Measurements from ENCODE around the gene CRTC1. TPM values are rescaled to one million over a fixed set of nuclear protein-coding genes. Genes with fewer than 3 reads are reported as not detected.

CRTC1 gene
- 0.97 and 1.1 TPM in 2 replicates for total RNA-seq

GRCh38 chr19:18683109-18683957, at the start of gene CRTC1:
Gene CRTC1 (plus strand): TSS chr19:18683680. CDS start chr19:18683703, 23 bp downstream.

GRCh38 chr19:18636969-18637629, 46.4 kb upstream of the CRTC1 start, which contains the start of gene KLHL26:
Gene KLHL26 (plus strand): TSS chr19:18637028. CDS start chr19:18637055, 27 bp downstream.

GRCh38 chr19:18790566-18791314, 107.3 kb downstream of the CRTC1 start, which contains the start of gene COMP:
Gene COMP (minus strand): TSS chr19:18791305. CDS start chr19:18791269, 36 bp downstream.

GRCh38 chr19:18831524-18832305, 148.2 kb downstream of the CRTC1 start, which contains the start of gene UPF1:
Gene UPF1 (plus strand): TSS chr19:18831959. CDS start chr19:18832210, 251 bp downstream.

Other genes with a start within 250 kb of the CRTC1 start
- gene ISYNA1, start 245.5 kb upstream of the CRTC1 start, total RNA-seq: 24.6 and 37.7 TPM in 2 replicates
- 10.2 and 10.4 TPM in 2 replicates for gene ELL, start 161.6 kb upstream of the CRTC1 start, total RNA-seq
- 136 and 184 TPM in 2 replicates for gene FKBP8, start 140.1 kb upstream of the CRTC1 start, total RNA-seq
- 55.3 and 71.5 TPM in 2 replicates for gene KXD1, start 125.8 kb upstream of the CRTC1 start, total RNA-seq
- gene UBA52, start 111.8 kb upstream of the CRTC1 start, total RNA-seq: 460 and 873 TPM in 2 replicates
- 79.9 and 109 TPM in 2 replicates for gene REX1BD, start 94.9 kb upstream of the CRTC1 start, total RNA-seq
- gene CRLF1, start 76.9 kb upstream of the CRTC1 start, total RNA-seq: not detected in 2 replicates
- under 0.01 and 0.15 TPM in 2 replicates for gene TMEM59L, start 70.8 kb upstream of the CRTC1 start, total RNA-seq
- gene KLHL26, start 46.7 kb upstream of the CRTC1 start, total RNA-seq: 2.3 and 4.2 TPM in 2 replicates
- not detected in 2 replicates for gene COMP, start 107.6 kb downstream of the CRTC1 start, total RNA-seq
- 70.2 and 88.9 TPM in 2 replicates for gene UPF1, start 148.3 kb downstream of the CRTC1 start, total RNA-seq
- gene CERS1, start 212.5 kb downstream of the CRTC1 start, total RNA-seq: 2.0 and 5.8 TPM in 2 replicates
- 231 and 262 TPM in 2 replicates for gene COPE, start 235.7 kb downstream of the CRTC1 start, total RNA-seq
- gene DDX49, start 236.0 kb downstream of the CRTC1 start, total RNA-seq: 53.9 and 65.8 TPM in 2 replicates